HEK293T (cell line): ENCODE data around the gene FAXDC2.

Experiments
- CTCF ChIA-PET: fragments of 350-600 bp; formaldehyde crosslinking; extraction: SDS; loops from one replicate; lab custom pipeline; 2021; ENCODE audit warnings: antibody characterized with exemption, inconsistent platforms; lab: Yijun Ruan, JAX
- POLR2A ChIA-PET: fragments of 350-600 bp; formaldehyde crosslinking; extraction: SDS; loops from one replicate; lab custom pipeline; 2020; ENCODE audit warnings: antibody characterized with exemption, inconsistent platforms; lab: Yijun Ruan, JAX
- DNase-seq: peaks from one replicate; pipeline ENCODE4 v3.0.0; 2012; ENCODE audit warnings: mixed read lengths; ENCODE audit errors: extremely low spot score
- ARNT ChIP-seq: fragments of 450-650 bp; IDR thresholded peaks from 2 replicates; pipeline ENCODE4 v1.6.1; 2017; ENCODE audit warnings: mild to moderate bottlenecking
- BHLHE40 ChIP-seq: fragments of 450-650 bp; IDR thresholded peaks from 2 replicates; pipeline ENCODE4 v1.6.1; 2016; ENCODE audit warnings: mild to moderate bottlenecking, moderate library complexity, borderline replicate concordance
- CTBP1 ChIP-seq: fragments of 450-650 bp; IDR thresholded peaks from 2 replicates; pipeline ENCODE4 v1.6.1; 2016; ENCODE audit warnings: borderline replicate concordance
- ELF4 ChIP-seq: fragments of 450-650 bp; IDR thresholded peaks from 2 replicates; pipeline ENCODE4 v1.6.1; 2017; ENCODE audit warnings: antibody characterized with exemption
- FOXA1 ChIP-seq: fragments of 450-650 bp; IDR thresholded peaks from 2 replicates; pipeline ENCODE4 v1.6.1; 2016; ENCODE audit warnings: mild to moderate bottlenecking
- FOXK2 ChIP-seq: fragments of 450-650 bp; IDR thresholded peaks from 2 replicates; pipeline ENCODE4 v1.6.1; 2016; ENCODE audit warnings: mild to moderate bottlenecking
- FOXM1 ChIP-seq: fragments of 450-650 bp; IDR thresholded peaks from 2 replicates; pipeline ENCODE4 v1.6.1; 2017; ENCODE audit warnings: mild to moderate bottlenecking, borderline replicate concordance
- HDGF ChIP-seq: fragments of 450-650 bp; IDR thresholded peaks from 2 replicates; pipeline ENCODE4 v1.6.1; 2017; ENCODE audit warnings: antibody characterized with exemption, borderline replicate concordance
- L3MBTL2 ChIP-seq: fragments of 450-650 bp; conservative IDR thresholded peaks from 2 replicates; pipeline ENCODE4 v1.6.1; 2016; ENCODE audit warnings: mild to moderate bottlenecking
- LEF1 ChIP-seq: fragments of 450-650 bp; IDR thresholded peaks from 2 replicates; pipeline ENCODE4 v1.6.1; 2017; ENCODE audit warnings: mild to moderate bottlenecking, borderline replicate concordance
- NFRKB ChIP-seq: fragments of 450-650 bp; IDR thresholded peaks from 2 replicates; pipeline ENCODE4 v1.6.1; 2016; ENCODE audit warnings: mild to moderate bottlenecking, moderate library complexity
- SP1 ChIP-seq: fragments of 450-650 bp; IDR thresholded peaks from 2 replicates; pipeline ENCODE4 v1.6.1; 2017
- SUZ12 ChIP-seq: fragments of 450-650 bp; IDR thresholded peaks from 2 replicates; pipeline ENCODE4 v1.6.1; 2016; ENCODE audit warnings: mild to moderate bottlenecking
- TARDBP ChIP-seq: fragments of 450-650 bp; IDR thresholded peaks from 2 replicates; pipeline ENCODE4 v1.6.1; 2016
- ZNF384 ChIP-seq: fragments of 450-650 bp; IDR thresholded peaks from 2 replicates; pipeline ENCODE4 v1.6.1; 2016
- TF ChIP-seq, protein P1 (sequence below): fragments of 450-650 bp; IDR thresholded peaks from 2 replicates; pipeline ENCODE4 v1.6.1; 2016

Gene FAXDC2

GRCh38 chr5:154783774-154784460 lies 66.5 kb downstream of the FAXDC2 start:
- ChIA-PET CTCF (no interaction called here), POLR2A (no interaction called here)
- no peak for DNase-seq
- TF ChIP-seq LEF1, result no peak
- TF ChIP-seq L3MBTL2, result no peak
- no peak for TF ChIP-seq ARNT
- TF ChIP-seq FOXM1, result no peak
- no peak for TF ChIP-seq NFRKB
- no peak for TF ChIP-seq TARDBP
- no peak for TF ChIP-seq CTBP1
- TF ChIP-seq BHLHE40, result no peak
- TF ChIP-seq ELF4, result no peak
- TF ChIP-seq SUZ12, result no peak
- no peak for TF ChIP-seq SP1

DNA sequence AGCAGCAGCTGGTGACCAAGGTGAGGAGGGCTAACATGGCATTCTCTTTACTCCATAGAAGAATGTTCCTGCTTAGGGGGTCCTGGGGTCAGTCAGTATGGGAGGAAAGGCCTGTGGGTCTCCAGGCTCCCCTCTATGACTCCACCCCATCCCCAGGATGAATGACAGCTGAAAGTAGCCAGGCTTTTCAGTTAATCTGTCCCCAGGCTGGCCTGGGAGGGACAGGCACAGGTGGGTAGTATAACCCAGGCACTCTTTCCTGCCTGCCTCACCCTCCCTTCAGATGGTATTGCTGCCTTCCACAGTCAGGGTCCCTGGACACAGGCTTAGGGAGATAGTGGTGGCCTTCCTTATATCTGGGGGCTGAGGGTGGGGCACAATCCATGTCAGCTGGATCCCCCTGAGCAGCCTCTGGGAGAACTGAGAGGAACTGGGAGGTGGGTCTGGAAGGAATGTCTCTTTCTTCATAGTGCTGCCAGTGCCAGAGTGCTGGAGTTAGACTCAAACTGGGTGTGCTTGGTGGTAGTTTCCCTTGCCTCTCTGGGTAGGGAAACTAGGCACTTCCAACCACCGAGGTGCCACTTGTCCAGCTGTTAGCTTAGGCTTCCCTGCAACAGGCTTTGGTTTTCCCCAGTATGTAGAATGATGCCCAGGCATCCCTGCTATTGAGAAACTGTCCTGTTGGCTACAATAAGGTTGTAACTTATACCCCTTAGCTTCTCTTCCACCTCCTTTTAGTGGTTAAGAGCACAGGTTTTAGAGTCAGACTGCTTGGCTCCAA lies 67.4 kb downstream of the FAXDC2 start:
- no peak for TF ChIP-seq FOXK2
- no peak for TF ChIP-seq SUZ12
- no peak for TF ChIP-seq ZNF384
- TF ChIP-seq ARNT, result no peak
- ChIA-PET CTCF (no interaction called here), POLR2A (interaction anchor here (1.1 to 1.5 kb wide), 2 partner anchors 23 to 75 kb away, joined by 3 read pairs; partner anchors contain the start of gene CNOT8)
- DNase-seq, result no peak

DNA sequence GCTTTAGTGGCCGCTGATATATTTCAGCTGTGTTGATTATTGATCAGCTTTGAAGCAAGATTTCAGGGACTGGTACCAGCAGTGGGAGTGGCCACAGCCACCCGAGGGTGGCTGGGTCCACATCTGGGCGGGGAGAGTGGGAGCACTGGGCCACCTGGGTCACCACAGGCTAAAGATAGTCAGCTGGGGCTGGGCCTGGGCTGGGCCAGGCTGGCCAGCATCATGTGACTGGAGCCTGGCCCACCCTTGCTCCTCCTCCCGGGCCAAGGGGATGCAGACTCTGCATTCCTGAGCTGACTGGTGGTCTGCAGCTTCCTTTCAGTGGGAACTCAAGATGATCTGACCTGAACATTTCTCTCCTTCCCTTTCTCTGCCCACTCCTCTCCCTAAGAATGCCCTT lies 68.1 kb downstream of the FAXDC2 start:
- no peak for DNase-seq
- TF ChIP-seq FOXA1 (no peak), NFRKB (no peak), LEF1 (no peak), SP1 (no peak), HDGF (no peak), ZNF384 (no peak)
- POLR2A ChIA-PET, result interaction anchor here (1.1 to 1.5 kb wide), 2 partner anchors 22 to 76 kb away, joined by 3 read pairs; partner anchors contain the start of gene CNOT8
- CTCF ChIA-PET, result interaction anchor here (1.6 kb wide), 1 partner anchor 11 kb away, joined by 5 read pairs; no protein-coding TSS in a partner anchor

DNA sequence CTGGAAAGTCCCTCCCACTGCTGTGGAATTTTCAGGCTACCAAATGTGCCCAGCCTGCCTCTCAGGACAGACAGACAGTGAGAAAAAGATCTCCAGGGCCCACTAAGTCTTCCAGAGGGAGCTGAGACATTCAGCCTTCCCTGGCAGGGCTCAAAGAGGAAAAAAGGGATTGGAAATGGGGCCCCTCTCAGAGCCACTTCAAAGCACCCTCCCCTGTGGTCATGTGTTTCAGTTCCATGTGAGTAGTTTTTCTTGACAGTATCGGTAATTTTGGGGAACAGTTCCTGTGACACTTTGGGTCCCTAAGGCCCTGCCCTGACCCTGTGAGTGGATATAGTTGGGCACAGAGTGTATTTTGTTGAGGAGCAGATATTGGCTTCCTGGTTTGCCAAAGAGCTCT lies 70.3 kb downstream of the FAXDC2 start:
- CTCF ChIA-PET, result interaction anchor here (0.6 kb wide), 1 partner anchor 16 kb away, joined by 3 read pairs; no protein-coding TSS in a partner anchor
- no peak for DNase-seq
- TF ChIP-seq SP1 (no peak), LEF1 (no peak)
- POLR2A ChIA-PET, result no interaction called here

- CTCF ChIA-PET, result no interaction called here
- no peak for DNase-seq
- POLR2A ChIA-PET, result no interaction called here
- TF ChIP-seq NFRKB, result no peak
- TF ChIP-seq FOXM1, result no peak
- TF ChIP-seq TARDBP, result no peak
- no peak for TF ChIP-seq ELF4
- TF ChIP-seq, protein P1, sequence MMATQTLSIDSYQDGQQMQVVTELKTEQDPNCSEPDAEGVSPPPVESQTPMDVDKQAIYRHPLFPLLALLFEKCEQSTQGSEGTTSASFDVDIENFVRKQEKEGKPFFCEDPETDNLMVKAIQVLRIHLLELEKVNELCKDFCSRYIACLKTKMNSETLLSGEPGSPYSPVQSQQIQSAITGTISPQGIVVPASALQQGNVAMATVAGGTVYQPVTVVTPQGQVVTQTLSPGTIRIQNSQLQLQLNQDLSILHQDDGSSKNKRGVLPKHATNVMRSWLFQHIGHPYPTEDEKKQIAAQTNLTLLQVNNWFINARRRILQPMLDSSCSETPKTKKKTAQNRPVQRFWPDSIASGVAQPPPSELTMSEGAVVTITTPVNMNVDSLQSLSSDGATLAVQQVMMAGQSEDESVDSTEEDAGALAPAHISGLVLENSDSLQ, result no peak
- no peak for TF ChIP-seq HDGF
- no peak for TF ChIP-seq SUZ12
Measured at GRCh38 chr5:154779105-154779504, 71.3 kb downstream of the FAXDC2 start.

DNA sequence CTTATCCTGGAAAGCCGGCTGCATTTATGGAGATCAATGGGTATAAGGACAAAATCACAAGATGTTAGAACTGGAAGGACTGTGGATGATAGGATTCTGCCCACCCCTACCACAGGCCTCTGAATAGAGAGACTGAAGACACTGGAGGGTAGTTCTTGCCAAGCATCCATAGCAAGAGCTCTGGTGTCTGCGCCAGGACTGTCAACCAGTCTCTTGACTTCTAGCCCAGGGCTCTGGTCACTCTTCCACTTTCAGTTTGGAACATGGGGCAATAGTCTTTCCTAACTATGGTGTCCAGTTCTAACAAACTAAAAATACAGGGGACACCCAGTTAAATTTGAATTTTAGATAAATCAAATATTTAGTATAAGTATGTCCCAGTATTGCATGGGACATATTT lies 71.9 kb downstream of the FAXDC2 start:
- POLR2A ChIA-PET, result no interaction called here

GRCh38 chr5:154776167-154776566 lies 74.2 kb downstream of the FAXDC2 start:
- ChIA-PET CTCF (no interaction called here), POLR2A (no interaction called here)
- TF ChIP-seq TARDBP, result no peak
- DNase-seq, result no peak

More for the DNA sequence above, 71.9 kb downstream of the FAXDC2 start:
- no peak for DNase-seq
- CTCF ChIA-PET, result interaction anchor here (0.6 kb wide), 1 partner anchor 689 kb away, joined by 3 read pairs; no protein-coding TSS in a partner anchor
- no peak for TF ChIP-seq NFRKB

- ChIA-PET CTCF (no interaction called here), POLR2A (no interaction called here)
- TF ChIP-seq FOXM1 (no peak), FOXA1 (no peak), CTBP1 (no peak), ARNT (no peak), ELF4 (no peak), HDGF (no peak), BHLHE40 (no peak), FOXK2 (no peak), LEF1 (no peak), TARDBP (no peak), SP1 (no peak), SUZ12 (no peak), L3MBTL2 (no peak), ZNF384 (no peak), NFRKB (no peak)
- TF ChIP-seq, protein P1, result no peak
- DNase-seq, result no peak
Measured at GRCh38 chr5:154773326-154773725, 77.1 kb downstream of the FAXDC2 start.
